GM18498 (cell line): ENCODE data around the gene WNT10A.

ENCODE experiments used
- ATAC-seq: cut with Tn5 transposase; IDR thresholded peaks from one replicate; pipeline ENCODE4 v1.9.1; 2021; ENCODE audit warnings: mild to moderate bottlenecking, moderate library complexity; ENCODE audit not compliant: unreplicated experiment

WNT10A gene

GRCh38 chr2:218876562-218877219 lies 4.0 kb upstream of the WNT10A start:
- no peak for ATAC-seq

DNA sequence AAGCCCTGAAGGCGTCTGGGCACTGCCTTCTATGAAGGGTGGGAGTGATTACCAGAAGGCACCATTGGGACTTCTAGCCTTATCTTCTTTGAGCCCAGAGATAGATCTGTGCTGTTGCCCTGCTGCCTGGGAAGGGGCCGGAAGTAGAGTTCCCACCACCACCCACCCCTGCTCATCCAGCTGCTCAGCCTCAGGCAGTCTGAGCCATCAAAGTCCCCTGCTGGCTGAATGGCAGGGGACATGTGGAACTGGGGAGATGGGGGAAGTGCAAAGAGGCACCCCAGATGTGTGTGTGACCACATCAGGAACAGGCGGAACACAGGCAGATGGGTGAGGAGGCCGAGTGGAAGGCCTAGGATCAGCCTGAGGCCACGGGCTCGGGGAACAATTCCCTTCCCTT lies 3.3 kb upstream of the WNT10A start:
- ATAC-seq, result no peak

DNA sequence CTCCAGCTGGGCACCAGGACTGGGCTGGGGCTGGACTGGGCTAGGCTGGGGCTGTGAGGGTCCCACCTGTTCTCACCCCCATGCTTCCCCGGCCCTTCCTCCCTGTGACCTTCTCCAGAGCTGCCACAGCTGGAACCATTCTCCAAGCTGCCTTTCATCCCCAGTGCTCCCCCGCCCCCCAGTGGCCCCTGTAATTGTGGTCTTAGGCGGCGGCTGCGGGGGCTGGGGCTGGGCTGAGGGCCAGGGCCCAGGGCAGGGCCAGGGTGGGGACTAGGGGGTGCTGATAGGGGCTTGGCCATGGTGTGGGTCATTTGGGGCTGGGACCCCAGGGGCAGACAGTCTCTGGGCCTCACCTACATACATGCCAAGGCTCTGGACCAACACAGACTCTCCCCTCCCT lies 2.8 kb upstream of the WNT10A start:
- no peak for ATAC-seq

- no peak for ATAC-seq
These were observed 2.2 kb upstream of the WNT10A start for GRCh38 chr2:218878486-218878885.

GRCh38 chr2:218878926-218879761 lies 1.5 kb upstream of the WNT10A start:
- ATAC-seq, result no peak

DNA sequence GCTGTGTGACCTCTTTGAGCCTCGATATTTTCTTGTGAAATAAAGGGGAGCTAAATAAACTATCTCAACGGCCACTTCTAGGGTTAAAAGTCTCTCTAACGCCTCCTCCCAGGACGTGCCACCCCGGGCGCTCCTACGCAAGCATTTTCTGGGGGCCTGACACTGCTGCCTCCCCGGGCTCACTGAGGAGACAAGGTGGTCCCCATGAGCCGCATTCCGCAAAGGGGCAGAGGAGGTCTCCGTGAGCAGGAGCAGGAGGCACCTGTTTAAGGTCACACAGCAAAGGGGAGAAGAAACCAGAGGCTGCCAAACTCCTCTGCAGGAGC lies 913 bp upstream of the WNT10A start:
- ATAC-seq, result no peak

GRCh38 chr2:218880859-218881594 lies 375 bp downstream of the WNT10A start:
- no peak for ATAC-seq

GRCh38 chr2:218881744-218882460 lies 1.2 kb downstream of the WNT10A start:
- ATAC-seq, result no peak

GRCh38 chr2:218882461-218882816 lies 1.8 kb downstream of the WNT10A start:
- ATAC-seq, result no peak

GRCh38 chr2:218882866-218883366 lies 2.3 kb downstream of the WNT10A start:
- no peak for ATAC-seq

DNA sequence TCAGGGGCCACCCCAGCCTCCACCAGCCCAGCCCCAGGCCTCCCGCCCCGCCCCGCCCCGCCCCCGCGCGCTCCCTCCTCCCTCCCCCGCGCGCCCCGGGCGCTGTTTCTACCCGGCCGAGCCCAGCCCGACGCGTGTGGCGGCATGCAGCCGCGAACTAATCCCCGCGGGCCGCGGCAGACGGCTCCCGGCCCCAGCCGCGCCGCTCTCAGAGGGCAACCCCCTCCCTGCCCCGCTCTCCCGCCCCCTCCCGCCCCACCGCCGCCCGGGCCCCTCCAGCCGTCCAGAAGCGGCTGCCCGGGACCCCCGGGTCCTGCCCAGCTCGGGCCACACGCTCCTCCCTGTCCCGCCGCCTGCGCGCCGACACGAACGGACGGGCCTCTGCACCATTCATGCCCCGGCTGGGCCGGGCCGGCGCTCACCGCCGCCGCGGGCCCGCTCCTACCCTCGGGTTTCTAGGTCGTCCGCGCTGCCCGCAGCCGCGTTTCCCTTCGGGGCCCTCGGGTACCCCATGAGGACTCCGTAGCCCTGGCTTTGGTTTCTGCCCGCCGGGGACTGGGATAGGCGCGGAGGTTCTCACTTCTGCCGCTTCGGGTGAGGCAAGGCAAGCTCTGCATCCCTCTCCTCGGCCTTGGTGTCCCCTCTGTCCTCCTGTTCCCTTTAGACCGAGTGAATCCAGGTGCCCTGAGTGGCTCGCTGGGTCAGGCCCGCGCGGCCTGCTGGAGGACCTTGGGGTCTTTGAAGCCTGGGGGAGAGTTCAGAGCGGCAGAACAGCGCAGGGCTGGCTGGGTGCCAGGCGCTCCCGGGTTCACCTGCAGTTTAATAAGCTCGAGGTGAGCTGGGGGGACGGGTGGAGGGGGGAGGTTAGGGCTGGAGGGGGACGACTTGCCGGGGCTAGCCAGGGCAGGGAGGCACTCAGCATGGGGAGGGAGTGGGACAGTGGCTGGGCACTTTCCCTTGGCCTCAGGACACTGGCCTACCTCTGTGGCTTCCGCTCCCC lies 3.1 kb downstream of the WNT10A start:
- no peak for ATAC-seq

DNA sequence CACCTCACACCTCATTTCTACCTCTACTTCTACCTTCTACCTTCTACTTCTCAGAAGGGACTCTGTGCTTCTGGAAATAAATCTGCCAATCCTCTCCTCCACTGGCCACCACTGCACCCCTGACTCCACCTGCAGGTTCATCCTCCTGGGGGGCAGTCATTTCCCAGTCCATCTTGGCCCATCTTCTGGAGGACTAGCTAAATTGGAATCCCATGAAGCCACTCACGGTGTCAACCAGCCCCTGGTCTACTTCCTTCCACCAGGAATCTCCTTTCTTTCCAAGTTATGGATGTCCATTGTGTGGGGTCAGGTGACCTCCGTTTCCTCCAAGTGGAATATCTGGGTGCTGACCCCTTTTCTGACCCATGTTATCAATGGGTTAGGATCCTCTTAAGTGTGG lies 3.9 kb downstream of the WNT10A start:
- ATAC-seq, result no peak

GRCh38 chr2:218885981-218886947 lies 5.6 kb downstream of the WNT10A start:
- ATAC-seq, result peak; percentile 63

- ATAC-seq, result no peak
These were observed 6.4 kb downstream of the WNT10A start for GRCh38 chr2:218887079-218887478.

DNA sequence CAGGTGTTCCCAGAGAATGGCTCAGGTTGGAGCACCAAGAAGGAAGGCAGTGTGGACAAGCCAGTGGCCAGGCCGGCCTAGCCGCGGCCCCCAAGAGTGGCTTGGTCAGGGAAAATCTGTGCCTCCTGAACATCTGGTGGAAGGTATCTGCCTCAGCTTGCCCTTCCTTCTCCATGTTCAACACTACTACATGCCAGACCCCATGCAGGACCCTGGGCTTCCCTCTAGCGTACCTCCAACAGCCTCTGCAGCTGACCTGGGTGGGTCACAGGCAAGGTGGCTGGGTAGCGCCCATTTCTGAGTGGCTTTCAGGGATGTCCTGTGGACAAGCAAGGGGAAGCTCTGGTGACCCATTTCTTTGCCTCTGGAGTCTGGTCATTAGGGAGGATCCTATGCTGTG lies 7.7 kb downstream of the WNT10A start:
- ATAC-seq, result no peak

DNA sequence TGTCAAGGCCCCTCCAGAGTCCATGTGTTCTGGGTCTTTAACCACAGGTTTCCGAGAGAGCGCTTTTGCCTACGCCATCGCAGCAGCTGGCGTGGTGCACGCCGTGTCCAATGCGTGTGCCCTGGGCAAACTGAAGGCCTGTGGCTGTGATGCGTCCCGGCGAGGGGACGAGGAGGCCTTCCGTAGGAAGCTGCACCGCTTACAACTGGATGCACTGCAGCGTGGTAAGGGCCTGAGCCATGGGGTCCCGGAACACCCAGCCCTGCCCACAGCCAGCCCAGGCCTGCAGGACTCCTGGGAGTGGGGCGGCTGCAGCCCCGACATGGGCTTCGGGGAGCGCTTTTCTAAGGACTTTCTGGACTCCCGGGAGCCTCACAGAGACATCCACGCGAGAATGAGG lies 9.3 kb downstream of the WNT10A start:
- ATAC-seq, result no peak

DNA sequence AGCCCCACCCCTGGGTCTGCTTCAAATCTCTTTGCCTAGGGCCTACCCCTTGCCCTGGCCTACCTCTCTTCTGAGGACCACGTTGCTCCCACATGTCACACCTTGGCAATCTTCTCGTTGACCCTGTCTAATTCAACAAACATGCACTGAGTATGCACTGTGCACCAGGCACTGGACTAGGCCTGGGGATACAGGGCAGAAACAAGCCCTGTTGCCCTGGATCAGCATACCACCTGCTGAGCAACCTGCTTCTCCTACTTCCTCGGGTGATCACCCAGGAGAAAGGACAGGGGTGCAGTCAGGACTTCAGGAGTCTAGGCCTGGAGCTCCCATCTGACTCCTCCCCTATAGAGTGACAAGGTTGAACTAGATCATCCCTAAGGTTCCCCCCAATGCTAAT lies 9.7 kb downstream of the WNT10A start:
- ATAC-seq, result no peak

GRCh38 chr2:218891275-218892135 lies 10.9 kb downstream of the WNT10A start:
- no peak for ATAC-seq
